PC-9 (cell line): ENCODE results near the gene CLASP1. TPM values are rescaled to one million over a fixed set of nuclear protein-coding genes. Genes with fewer than 3 reads are reported as not detected.

Source experiments
- BruUV-seq: library from RNA; stranded (reverse); fragments of 400-500 nt; replicated peaks from 2 replicates; lab custom pipeline; 2021; lab: Mats Ljungman, UMichigan
- CTCF ChIA-PET: fragments of 300-600 bp; sonication (Branson Sonifier 250); formaldehyde crosslinking; loops from one replicate; lab custom pipeline; 2022; ENCODE audit warnings: antibody characterized with exemption; lab: Charles Lee
- POLR2A ChIA-PET: fragments of 300-600 bp; sonication (Branson Sonifier 250); formaldehyde crosslinking; loops from one replicate; lab custom pipeline; 2022; ENCODE audit warnings: antibody characterized with exemption; ENCODE audit not compliant: unreplicated experiment; lab: Charles Lee
- DNase-seq, 2 experiments: peaks; one replicate each; pipeline versions ENCODE4 v3.0.0 to v3.0.0-alpha.2; 2015 to 2022; ENCODE audit warnings: mixed read lengths in 1 of 2
- H2AFZ ChIP-seq: fragments of 200-600 bp; sonication (generic); 2 replicates; pipeline ENCODE4 v1.8.1; 2017; ENCODE audit warnings: antibody characterized with exemption
- H3F3A ChIP-seq: fragments of 200-600 bp; sonication (generic); 2 replicates; pipeline ENCODE4 v1.8.1; 2017; ENCODE audit warnings: antibody characterized with exemption, mild to moderate bottlenecking, low read depth; ENCODE audit not compliant: insufficient read depth
- H3K27ac ChIP-seq: fragments of 200-600 bp; sonication (generic); 2 replicates; pipeline ENCODE4 v1.6.1; 2016; ENCODE audit warnings: mixed run types
- H3K27me3 ChIP-seq: fragments of 200-600 bp; sonication (generic); 2 replicates; pipeline ENCODE4 v1.6.1; 2016; ENCODE audit warnings: low read depth, mixed run types; ENCODE audit not compliant: insufficient read depth
- H3K36me3 ChIP-seq: fragments of 200-600 bp; sonication (generic); 2 replicates; pipeline ENCODE4 v1.6.1; 2016; ENCODE audit warnings: low read depth, mixed run types
- H3K4me1 ChIP-seq: fragments of 200-600 bp; sonication (generic); replicated peaks from 2 replicates; pipeline ENCODE4 v1.6.1; 2016; ENCODE audit warnings: mixed run types; ENCODE audit not compliant: insufficient read depth
- H3K4me2 ChIP-seq: fragments of 200-600 bp; sonication (generic); 2 replicates; pipeline ENCODE4 v1.6.1; 2017; ENCODE audit warnings: mixed run types
- H3K4me3 ChIP-seq: fragments of 200-600 bp; sonication (generic); 2 replicates; pipeline ENCODE4 v1.6.1; 2016; ENCODE audit warnings: mixed run types
- H3K79me2 ChIP-seq: fragments of 200-600 bp; sonication (generic); 2 replicates; pipeline ENCODE4 v1.6.1; 2017; ENCODE audit warnings: low read depth, mixed run types
- H3K9me2 ChIP-seq: fragments of 200-600 bp; sonication (generic); 2 replicates; pipeline ENCODE4 v1.8.1; 2017; ENCODE audit warnings: mild to moderate bottlenecking; ENCODE audit not compliant: insufficient read depth
- H3K9me3 ChIP-seq: fragments of 200-600 bp; sonication (generic); 2 replicates; pipeline ENCODE4 v1.8.1; 2016; ENCODE audit warnings: low read depth; ENCODE audit not compliant: insufficient read depth
- H4K20me1 ChIP-seq: fragments of 200-600 bp; sonication (generic); 2 replicates; pipeline ENCODE4 v1.8.1; 2017; ENCODE audit not compliant: insufficient read depth
- EZH2 ChIP-seq: fragments of 200-600 bp; sonication (generic); IDR thresholded peaks from 2 replicates; pipeline ENCODE4 v1.8.0; 2017; ENCODE audit warnings: antibody characterized with exemption, low read depth
- intact Hi-C: fragments of 100-400 bp; cut with micrococcal nuclease; formaldehyde crosslinking; loops from one replicate; pipeline ENCODE4 v1.10.0; 2022; ENCODE audit not compliant: unreplicated experiment
- total RNA-seq: library from RNA; stranded (reverse); gene quantifications from 2 replicates; pipeline ENCODE4 v1.2.3, GENCODE V29; 2021
- TF ChIP-seq, protein P1 (sequence below): fragments of 200-600 bp; sonication (generic); conservative IDR thresholded peaks from 2 replicates; pipeline ENCODE4 v1.6.1; 2017; ENCODE audit warnings: mixed run types, antibody characterized with exemption, mild to moderate bottlenecking, moderate library complexity

Gene CLASP1
- total RNA-seq, 1 experiment from 2014 or later, result 61.8 TPM

DNA sequence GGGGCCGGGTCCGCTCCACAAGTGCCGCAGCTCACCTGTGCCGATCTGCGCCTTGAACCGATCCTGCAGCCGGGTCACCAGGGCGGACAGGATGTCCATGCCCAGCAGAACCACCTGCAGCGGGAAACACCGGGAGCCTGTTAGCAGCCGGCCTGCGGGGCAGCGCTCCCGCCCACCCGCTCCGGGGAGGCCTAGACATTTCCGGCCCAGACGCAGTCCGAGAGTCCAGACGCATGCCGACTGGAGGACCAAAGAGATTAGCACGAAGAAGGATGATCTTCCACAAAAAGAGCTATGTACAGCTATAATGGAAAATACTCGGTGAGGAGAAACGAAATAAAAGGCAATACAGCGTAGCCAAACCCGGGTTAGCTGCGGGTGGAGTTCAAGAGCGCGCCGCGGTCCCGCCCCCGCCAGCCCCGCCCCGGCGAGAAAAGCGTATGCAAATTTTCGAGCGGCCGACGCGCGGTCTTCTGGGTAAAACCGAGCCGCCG, 119.0 kb downstream of the CLASP1 start:
- Histone ChIP-seq H3K36me3 (0 out of 2 replicates have a peak, but pooled peaks cover 8% of the 10 kb centered on the region), H3K4me3 (peak overlapping the region; percentile 66), H2AFZ (peak overlapping the region; percentile 76), H4K20me1 (no peaks in the 10 kb centered on the region), H3K9me2 (no peaks in the 10 kb centered on the region), H3K27ac (peak overlapping the region; percentile 95), H3K4me2 (peak overlapping the region; percentile 99), H3K4me1 (peaks cover 30% of the 10 kb centered on the region), H3K27me3 (no peaks in the 10 kb centered on the region), H3K79me2 (peaks cover 61% of the 10 kb centered on the region), H3F3A (peaks cover 30% of the 10 kb centered on the region), H3K9me3 (no peaks in the 10 kb centered on the region)
- POLR2A ChIA-PET, result interaction anchor here (0.6 to 1.4 kb wide), 9 partner anchors 81 to 793 kb away, joined by 3 to 21 read pairs (median 6); no protein-coding TSS in a partner anchor
- intact Hi-C loops, result loop anchor here (1.0 kb wide), 2 partner anchors 207 to 455 kb away; no protein-coding TSS in a partner anchor
- peak; percentile 68 to 81 for DNase-seq
- CTCF ChIA-PET, result interaction anchor here (1.0 kb wide), 1 partner anchor 206 kb away, joined by 3 read pairs; no protein-coding TSS in a partner anchor
- TF ChIP-seq, protein P1, sequence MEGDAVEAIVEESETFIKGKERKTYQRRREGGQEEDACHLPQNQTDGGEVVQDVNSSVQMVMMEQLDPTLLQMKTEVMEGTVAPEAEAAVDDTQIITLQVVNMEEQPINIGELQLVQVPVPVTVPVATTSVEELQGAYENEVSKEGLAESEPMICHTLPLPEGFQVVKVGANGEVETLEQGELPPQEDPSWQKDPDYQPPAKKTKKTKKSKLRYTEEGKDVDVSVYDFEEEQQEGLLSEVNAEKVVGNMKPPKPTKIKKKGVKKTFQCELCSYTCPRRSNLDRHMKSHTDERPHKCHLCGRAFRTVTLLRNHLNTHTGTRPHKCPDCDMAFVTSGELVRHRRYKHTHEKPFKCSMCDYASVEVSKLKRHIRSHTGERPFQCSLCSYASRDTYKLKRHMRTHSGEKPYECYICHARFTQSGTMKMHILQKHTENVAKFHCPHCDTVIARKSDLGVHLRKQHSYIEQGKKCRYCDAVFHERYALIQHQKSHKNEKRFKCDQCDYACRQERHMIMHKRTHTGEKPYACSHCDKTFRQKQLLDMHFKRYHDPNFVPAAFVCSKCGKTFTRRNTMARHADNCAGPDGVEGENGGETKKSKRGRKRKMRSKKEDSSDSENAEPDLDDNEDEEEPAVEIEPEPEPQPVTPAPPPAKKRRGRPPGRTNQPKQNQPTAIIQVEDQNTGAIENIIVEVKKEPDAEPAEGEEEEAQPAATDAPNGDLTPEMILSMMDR, result no peak
- TF ChIP-seq EZH2, result no peak
- no TSS peak for BruUV-seq

DNA sequence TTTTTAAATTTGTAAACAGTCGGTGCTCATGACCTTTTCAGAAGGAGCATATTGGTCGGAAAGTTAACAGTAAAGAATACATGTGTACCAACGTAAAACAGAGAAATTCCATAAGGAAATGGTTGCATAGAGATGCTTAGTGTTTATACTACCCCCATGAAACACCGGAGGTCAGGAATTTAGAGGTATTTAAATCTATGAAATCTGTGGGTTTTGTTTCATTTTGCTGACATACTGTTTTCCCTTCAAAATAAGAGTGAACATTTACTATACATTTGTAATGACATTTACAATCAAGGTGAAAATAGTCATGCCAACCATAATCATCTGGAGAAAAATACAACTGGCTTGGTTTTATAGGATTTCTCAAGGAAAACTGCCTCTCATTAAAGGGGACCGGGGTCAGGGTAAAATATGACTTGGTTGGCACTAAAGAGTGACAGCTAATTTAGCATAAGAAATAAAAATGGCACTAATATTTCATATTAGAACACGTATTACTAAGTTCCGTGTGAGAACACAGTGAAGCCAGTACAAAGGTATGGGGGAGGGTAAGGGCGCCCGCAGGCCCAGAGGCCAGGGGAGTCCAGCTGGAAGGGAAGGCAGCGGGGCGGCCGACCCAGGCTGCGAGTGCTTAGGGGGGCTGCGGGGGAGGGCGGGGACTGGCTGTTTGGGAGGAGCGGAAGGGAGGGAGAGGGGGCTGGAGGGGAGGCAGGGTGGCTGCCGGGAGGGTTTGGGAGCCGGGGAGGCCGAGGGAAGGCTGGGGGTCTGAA, 119.6 kb downstream of the CLASP1 start:
- peak in 1 of 2 experiments; percentile 41 for DNase-seq
- TF ChIP-seq EZH2, result no peak
- TF ChIP-seq, protein P1, result no peak
- TSS peak; percentile 24 for BruUV-seq

DNA sequence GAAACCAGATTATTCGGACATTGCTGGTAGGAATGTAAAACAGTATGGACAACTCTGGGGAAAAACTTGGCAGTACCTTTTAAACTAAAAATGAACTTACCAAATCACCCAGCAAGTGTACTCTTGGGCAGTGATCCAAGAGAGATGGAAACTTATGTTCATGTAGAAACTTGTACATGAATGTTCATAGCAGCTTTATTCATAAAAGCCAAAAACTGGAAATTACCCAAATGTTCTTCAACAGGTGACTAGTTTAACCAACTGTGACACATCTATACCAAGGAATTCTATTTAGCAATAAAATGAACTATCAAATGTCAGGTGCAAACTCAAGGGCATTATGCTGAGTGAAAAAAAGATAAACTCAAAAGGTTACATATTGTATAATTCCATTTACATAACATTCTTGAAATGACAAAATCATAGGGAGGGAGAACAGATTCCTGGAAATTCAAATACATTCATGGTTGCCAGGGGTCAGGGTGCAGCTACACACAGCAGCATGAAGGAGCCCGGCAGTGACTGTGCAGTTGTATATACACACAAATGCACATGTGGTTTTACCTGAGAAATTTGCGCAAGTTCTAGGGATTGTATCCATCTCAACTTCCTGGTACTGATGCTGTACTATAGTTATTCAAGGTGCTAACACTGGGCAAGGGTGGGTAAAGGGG, 122.1 kb downstream of the CLASP1 start:
- no peak for TF ChIP-seq EZH2
- TF ChIP-seq, protein P1, result no peak
- CTCF ChIA-PET, result no interaction called here
- H3K27me3 ChIP-seq, result no peaks in the 10 kb centered on the region
- H4K20me1 ChIP-seq, result no peaks in the 10 kb centered on the region
- BruUV-seq, result no TSS peak
- H3K4me2 ChIP-seq, result no peak overlapping the region
- peaks cover 33% of the 10 kb centered on the region for H3K79me2 ChIP-seq
- no peak overlapping the region for H3K4me3 ChIP-seq
- no peaks in the 10 kb centered on the region for H3K9me2 ChIP-seq
- no peak overlapping the region for H2AFZ ChIP-seq
- peaks cover 20% of the 10 kb centered on the region for H3F3A ChIP-seq
- peaks cover 18% of the 10 kb centered on the region for H3K4me1 ChIP-seq
- H3K27ac ChIP-seq, result no peak overlapping the region
- H3K36me3 ChIP-seq, result 0 out of 2 replicates have a peak, but pooled peaks cover 16% of the 10 kb centered on the region
- POLR2A ChIA-PET, result no interaction called here
- DNase-seq, result no peak
- no peaks in the 10 kb centered on the region for H3K9me3 ChIP-seq
- intact Hi-C loops, result no loop called here

More for the DNA sequence above, 119.6 kb downstream of the CLASP1 start:
- POLR2A ChIA-PET, result interaction anchor here (0.6 to 1.4 kb wide), 6 partner anchors 81 to 1391 kb away, joined by 3 to 12 read pairs (median 8); partner anchors contain the start of gene NIFK
- no peaks in the 10 kb centered on the region for H3K27me3 ChIP-seq
- peak overlapping the region; percentile 66 for H3K4me3 ChIP-seq
- H4K20me1 ChIP-seq, result no peaks in the 10 kb centered on the region
- peak overlapping the region; percentile 76 for H2AFZ ChIP-seq
- H3K27ac ChIP-seq, result peak overlapping the region; percentile 95
- peak overlapping the region; percentile 99 for H3K4me2 ChIP-seq
- peaks cover 30% of the 10 kb centered on the region for H3K4me1 ChIP-seq
- 0 out of 2 replicates have a peak, but pooled peaks cover 12% of the 10 kb centered on the region for H3K36me3 ChIP-seq
- H3K9me2 ChIP-seq, result no peaks in the 10 kb centered on the region
- CTCF ChIA-PET, result interaction anchor here (0.6 kb wide), 1 partner anchor 253 kb away, joined by 3 read pairs; no protein-coding TSS in a partner anchor
- H3K9me3 ChIP-seq, result no peaks in the 10 kb centered on the region
- intact Hi-C loops, result loop anchor here (1.0 to 2.0 kb wide), 3 partner anchors 27 to 454 kb away; no protein-coding TSS in a partner anchor
- H3K79me2 ChIP-seq, result peaks cover 57% of the 10 kb centered on the region
- H3F3A ChIP-seq, result peaks cover 30% of the 10 kb centered on the region
